NCI-H1105 (cell line): Measurements from ENCODE around the gene TMEM59.
"Not testable (repeated sequence)": the region's sequence is repeated elsewhere in the genome, so short reads cannot be mapped to it uniquely, and the experiment has no call there.

Source experiments
- DNase-seq: peaks from one replicate; lab custom pipeline; 2025; lab: John Stamatoyannopoulos, UW

Gene TMEM59

DNA sequence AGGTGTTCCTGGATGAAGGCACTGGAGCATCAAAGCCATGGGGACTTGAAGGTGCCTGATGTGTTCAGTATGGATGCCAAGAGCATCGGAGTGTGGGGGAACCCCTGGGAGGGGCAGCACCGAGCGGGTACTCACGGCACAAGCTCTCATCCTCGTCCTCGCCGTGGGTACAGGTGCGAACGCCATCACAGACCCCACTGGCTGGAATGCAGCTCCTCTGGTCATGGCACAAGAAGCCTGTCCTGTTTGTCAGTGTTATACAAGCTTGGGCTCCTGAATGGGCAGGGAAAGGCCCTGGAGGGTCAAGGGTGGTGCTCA is 41.0 kb downstream of the TMEM59 start:
- DNase-seq, result no peak

- no peak for DNase-seq
Observed at GRCh38 chr1:54011316-54012007, 41.5 kb downstream of the TMEM59 start.

- DNase-seq, result no peak
Observed at GRCh38 chr1:54010415-54011117, 42.4 kb downstream of the TMEM59 start.

DNA sequence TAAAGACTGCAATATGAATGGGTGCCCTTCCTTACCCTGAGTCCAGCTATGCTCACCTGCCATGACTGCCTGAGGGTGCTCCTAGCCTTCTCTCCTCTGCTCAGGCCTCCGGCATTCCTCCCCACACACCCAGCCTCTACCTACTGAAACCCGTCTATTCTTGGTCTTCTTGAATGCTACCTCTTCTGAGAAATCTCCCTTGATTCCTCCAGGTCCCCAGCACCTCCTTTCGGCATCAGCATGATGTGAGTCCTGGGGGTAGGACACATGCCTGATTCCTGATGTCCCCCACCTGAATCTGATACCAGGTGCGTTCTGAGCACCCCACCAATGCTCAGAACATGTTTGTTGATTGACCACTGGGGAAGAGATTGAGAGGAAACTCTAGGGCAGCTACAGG is 43.6 kb downstream of the TMEM59 start:
- DNase-seq, result no peak

DNA sequence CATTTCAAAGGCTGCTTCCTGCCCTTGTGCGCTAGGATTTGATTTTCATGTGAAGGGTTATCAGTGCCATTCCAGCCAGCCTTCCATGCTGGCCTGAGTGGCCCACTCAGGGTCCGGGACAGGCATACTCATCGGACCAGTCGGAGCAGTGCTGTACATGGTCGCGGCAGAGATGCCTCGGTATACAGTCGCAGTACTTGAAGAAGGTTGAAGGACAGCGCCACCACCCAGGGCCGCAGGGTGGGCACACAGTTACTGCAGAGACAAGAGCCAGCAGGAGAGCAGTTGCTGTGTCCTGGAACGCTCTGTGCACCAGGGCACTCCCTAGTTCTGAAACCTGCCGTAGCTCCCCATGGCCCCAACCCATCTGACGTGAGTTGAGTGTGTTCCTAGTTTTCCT is 44.1 kb downstream of the TMEM59 start:
- no peak for DNase-seq

DNA sequence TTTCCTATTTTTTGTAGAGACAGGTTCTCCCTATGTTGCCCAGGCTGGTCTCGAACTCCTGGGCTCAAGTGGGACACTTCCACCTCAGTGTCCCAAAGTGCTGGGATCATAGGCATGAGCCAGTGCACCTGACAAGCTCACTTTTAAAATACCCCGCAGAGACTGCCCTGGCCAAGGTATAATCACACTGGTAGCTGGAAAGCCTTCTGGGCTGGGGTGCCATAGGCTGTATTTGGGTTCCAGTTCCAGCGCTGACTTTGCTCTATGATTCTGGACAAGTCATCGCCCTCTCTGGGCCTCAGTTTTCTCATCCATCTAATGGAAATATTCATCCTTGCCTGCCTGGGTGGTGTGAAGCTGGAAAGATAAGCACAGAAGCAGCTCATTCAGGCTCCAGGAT is 45.4 kb downstream of the TMEM59 start:
- DNase-seq, result no peak

DNA sequence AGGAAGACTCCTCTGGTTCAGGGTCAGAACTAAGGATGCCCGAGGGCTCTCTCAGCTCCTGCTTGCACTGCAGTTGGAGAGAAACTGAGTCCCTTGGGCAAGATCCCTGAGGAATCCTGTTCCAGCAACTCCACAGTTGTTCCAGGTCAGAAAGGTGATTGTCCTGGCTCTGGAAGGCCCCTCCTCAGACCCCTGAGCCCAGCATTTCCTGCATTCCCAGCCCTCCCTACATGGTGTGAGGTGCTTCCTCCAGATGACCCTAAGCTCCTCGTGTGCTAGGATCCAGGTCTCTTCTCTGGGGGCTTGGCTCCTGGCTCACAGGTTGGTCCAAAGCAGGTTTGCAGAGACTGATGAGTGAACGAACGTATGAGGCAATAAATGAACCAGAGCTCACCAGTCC is 46.5 kb downstream of the TMEM59 start:
- no peak for DNase-seq

- DNase-seq, result no peak
Observed at GRCh38 chr1:54004481-54005049, 48.4 kb downstream of the TMEM59 start.

DNA sequence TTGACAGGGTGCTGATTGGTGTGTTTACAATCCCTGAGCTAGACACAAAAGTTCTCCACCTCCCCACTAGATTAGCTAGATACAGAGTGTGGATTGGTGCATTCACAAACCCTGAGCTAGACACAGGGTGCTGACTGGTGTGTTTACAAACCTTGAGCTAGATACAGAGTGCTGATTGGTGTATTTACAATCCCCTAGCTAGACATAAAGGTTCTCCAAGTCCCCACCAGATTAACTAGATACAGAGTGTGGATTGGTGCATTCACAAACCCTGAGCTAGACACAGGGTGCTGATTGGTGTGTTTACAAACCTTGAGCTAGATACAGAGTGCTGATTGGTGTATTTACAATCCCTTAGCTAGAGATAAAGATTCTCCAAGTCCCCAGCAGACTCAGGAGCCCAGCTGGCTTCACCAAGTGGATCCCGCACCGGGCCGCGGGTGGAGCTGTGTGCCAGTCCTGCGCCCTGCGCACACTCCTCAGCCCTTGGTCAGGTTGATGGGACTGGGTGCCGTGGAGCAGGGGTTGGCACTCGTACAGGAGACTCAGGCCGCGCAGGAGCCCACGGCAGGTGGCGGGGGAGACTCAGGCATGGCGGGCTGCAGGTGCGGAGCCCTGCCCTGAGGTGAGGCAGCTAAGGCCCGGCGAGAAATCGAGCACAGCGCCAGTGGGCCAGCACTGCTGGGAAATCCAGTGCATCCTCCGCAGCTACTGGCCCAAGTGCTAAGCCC is 49.1 kb downstream of the TMEM59 start:
- not testable (repeated sequence) for DNase-seq

- DNase-seq, result no peak
Observed at GRCh38 chr1:54003249-54003646, 49.8 kb downstream of the TMEM59 start.

- no peak for DNase-seq
Observed at GRCh38 chr1:54002544-54003248, 50.3 kb downstream of the TMEM59 start.

DNA sequence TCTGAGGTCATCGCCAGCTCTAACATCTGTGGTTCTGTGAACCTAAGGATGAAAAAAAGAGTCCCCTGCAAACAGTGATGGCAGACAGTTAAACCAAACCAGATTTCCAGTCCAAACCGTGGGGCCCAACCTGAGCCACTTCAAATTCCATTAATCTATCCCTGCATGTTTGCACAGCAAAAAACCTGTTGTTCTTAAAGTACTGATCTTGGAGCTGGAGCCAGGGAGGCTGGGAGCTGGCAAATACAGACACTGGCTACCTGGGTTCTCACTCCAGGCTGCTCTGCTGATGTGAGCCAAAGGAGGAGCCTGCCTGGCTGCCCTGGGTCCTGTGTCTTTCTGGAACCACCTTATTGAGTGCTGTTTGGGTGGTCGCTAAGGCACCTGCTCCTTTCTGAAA is 51.4 kb downstream of the TMEM59 start:
- DNase-seq, result no peak

DNA sequence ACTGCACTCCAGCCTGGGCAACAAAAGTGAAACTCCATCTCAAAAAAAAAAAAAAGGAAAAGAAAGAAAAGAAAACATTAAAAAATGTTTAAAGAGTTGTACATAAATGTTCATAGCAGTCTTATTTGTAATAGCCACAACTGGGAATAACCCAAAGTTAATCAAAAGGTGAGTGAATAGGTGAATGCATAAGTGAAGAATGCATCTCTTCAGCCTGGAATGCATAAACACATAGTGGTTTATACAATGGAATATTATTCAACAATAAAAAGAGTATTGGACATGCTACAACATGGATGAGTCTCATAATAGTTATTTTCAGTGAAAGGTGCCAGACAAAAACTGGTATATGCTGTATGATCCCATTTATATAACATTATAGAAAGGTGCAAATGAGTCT is 53.1 kb downstream of the TMEM59 start:
- DNase-seq, result no peak

DNA sequence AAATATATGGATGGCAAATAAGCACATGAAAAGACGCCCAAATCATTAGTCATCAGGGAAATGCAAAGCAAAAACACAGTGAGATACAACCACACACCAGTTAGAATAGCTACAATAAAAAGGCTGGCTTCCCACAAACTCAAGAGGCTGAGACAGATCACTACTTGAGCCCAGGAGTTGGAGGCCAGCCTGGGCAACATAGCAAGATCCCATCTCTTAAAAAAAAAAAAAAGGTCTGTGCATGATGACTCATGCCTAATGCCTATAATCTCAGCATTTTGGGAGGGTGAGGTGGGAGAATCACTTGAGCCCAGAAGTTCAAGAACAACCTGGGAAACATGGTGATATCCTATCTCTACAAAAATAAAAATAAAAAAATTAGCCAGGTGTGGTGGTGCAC is 54.8 kb downstream of the TMEM59 start:
- no peak for DNase-seq

DNA sequence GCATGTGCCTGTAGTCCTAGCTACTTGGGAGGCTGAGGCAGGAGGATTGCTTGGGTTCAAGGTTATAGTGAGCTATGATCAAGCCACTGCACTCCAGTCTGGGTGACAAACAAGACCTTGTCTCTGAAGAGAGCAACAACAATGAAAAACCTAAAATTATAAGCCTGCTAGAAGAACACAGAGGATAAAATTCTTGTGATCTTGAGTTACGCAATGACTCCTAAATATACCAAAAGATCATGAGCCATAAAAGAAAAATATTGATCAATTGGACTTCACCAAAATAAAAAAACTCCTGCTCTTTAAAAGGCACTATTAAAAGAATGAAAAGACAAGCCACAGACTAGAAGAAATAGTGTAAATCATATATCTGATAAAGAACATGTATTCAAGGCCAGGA is 57.3 kb downstream of the TMEM59 start:
- no peak for DNase-seq

- not testable (repeated sequence) for DNase-seq
Observed at GRCh38 chr1:53994516-53994915, 58.5 kb downstream of the TMEM59 start.

DNA sequence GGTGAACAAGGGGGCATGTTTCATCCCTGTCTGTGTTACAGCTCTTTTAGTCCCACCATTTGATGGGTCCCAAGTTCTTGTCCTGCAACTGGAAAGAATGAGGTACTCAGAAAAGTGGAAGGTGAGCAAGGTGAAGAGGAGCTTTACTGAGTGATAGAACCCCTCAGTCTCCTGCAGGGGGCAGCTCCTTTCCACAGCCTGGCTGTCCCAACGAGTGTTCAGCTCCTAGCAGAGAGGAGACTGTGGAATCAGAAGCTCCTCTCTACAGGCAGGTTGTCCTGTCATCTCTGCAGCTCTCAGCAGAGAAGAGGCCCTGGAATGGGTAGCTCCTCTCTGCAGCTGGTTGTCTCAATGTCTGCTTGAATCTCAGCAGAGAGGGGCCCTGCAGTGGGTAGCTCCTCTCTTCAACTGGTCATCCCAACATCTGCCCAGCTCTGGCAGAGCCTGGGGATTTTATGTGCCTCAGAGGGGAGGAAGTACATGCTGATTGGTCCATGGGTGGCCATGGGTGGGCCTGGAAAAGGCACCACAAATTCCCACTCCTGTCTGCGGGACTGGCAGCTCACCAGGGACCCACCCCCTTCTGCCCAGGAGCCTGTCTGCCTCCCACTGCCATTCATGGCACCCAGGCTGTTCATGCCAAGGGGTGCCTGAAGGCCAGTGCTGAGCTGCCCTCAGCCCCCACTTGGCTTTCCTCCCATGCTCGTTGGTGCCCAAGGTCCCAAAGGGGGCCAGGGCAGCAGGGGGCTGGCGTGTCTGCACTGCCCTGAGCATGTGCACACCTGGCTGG is 60.7 kb downstream of the TMEM59 start:
- no peak for DNase-seq

- no peak for DNase-seq
Observed at GRCh38 chr1:53987880-53988279, 65.1 kb downstream of the TMEM59 start.

DNA sequence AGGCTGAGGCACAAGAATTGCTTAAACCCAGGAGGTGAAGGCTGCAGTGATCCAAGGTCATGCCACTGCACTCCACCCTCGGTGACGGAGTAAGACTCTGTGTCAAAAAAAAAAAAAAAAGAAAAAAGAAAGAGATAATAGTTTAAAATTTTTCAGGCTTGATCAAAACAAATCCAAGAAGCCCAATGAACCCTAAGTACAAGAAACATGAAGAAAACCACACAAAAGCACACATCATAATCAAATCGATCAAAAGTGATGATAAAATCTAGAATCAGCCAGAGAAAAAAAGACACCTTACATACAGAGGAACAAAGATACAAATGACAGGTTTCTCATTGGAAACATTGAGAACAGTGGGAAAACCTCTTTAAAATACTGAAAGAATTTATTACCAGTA is 66.5 kb downstream of the TMEM59 start:
- DNase-seq, result no peak

DNA sequence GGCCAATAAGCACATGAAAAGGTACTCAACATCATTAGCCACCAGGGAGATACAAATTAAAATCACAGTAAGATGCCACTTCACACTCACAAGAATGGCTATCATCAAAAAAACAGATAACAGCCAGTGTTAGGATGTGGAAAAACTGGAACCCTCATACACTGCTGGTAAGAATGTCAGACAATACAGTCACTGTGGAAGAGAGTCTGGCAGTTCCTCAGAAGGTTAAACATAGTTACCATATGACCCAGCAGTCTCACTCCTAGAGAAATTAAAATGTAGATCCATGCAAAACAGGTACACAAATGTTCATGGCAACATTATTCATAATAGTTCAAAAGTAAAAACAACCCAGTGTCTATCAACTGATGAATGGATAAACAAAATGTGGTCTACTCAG is 68.3 kb downstream of the TMEM59 start:
- no peak for DNase-seq

- no peak for DNase-seq
Observed at GRCh38 chr1:53982763-53983104, 70.3 kb downstream of the TMEM59 start.
